Measurements from ENCODE around the gene KDM3B. TPM values are rescaled to one million over a fixed set of nuclear protein-coding genes. Genes with fewer than 3 reads are reported as not detected.
"Not testable (repeated sequence)": the region's sequence is repeated elsewhere in the genome, so short reads cannot be mapped to it uniquely, and the experiment has no call there.

The KDM3B gene
- total RNA-seq, 2 experiments from 2014 or later, result 57.4 to 60.5 TPM

DNA sequence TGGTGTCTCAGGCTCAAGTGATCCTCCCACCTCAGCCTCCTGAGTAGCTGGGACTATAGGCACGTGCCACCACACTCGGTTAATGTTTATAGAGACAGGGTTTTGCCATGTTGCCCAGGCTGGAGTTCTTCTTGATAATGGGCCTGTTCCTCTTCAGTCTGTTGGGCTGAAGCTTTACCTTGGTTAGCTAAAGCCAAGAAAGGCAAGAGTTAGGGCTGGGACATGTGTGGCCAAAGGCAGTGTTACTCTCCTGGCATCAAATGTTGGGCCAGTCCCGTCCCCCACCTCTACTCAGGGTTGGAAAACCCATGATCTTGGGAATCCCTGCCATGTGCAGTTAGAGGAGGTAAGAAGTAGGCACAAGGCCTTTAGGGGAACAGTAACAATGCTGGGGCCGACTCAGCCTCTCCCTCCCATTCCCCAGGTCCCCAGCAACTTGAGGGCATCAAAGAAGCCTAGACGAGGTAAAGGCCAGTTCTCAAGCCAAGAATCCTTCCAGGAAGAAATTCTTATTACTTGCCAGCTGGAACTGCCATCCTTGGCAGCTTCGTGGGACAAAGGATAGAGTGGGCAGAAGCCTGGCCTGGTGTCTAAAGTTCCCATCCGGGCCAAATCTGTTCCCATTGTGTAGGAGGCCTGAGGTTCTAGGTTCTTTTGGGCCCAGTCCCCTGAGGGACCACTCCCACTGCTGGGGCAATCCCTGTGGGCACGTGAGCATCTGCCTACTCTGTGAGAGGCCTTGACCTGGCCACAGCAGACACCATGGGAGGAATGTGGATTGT lies 117.2 kb downstream of the KDM3B start:
- Mint-ChIP-seq H3K9me3 (ENCODE audit: low read depth) (no peaks in the 10 kb centered on the region), H3K27me3 (peaks cover 23% of the 10 kb centered on the region), H3K27ac (no peak overlapping the region), H3K4me1 (peaks cover 9% of the 10 kb centered on the region), H3K4me3 (no peak overlapping the region), H3K36me3 (peaks cover 2% of the 10 kb centered on the region)
- no peak for DNase-seq
- CTCF ChIA-PET, result interaction anchor here (0.9 to 1.6 kb wide), 3 partner anchors 20 to 33 kb away, joined by 3 read pairs; no protein-coding TSS in a partner anchor
- no peak for ATAC-seq

DNA sequence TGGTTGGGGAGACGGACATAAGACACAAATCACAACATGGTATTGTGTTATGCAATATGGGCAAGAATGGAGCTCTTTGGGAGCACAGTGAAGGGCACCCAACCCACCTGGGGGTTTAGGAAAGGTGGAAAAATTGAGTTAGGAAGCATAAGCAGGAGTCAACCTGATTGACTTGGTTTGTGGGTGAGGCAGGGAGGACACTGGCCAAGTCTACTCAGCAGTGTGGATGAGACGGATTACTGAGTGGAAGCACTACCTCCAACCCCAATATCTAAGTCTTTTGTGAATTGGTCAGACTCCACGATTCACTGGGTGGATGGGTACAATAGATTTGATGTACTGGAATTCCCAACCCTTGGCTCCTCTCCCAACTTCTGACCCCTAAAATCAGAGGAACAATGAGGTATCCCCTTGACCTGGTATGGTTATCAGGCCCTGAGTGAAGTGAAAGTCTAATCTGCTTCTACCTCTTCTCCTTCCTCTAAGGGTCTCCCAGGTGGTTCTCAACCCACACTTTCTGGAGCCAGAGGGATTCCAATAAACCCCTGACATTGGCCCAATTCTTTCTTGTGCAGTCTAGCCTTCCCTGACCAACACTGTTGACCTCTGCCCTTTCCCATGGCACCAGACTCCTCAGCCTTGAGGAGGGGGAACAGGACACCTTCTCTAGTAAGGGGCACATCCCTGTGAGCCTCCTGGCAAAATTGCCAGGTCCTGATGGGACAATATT lies 118.0 kb downstream of the KDM3B start:
- no peak overlapping the region for H3K27ac Mint-ChIP-seq
- peaks cover 9% of the 10 kb centered on the region for H3K4me1 Mint-ChIP-seq
- no peak for ATAC-seq
- no peak for DNase-seq
- H3K4me3 Mint-ChIP-seq, result no peak overlapping the region
- H3K27me3 Mint-ChIP-seq, result peaks cover 29% of the 10 kb centered on the region
- CTCF ChIA-PET, result interaction anchor here (1.0 to 1.6 kb wide), 2 partner anchors 20 to 32 kb away, joined by 3 read pairs; no protein-coding TSS in a partner anchor
- peaks cover 2% of the 10 kb centered on the region for H3K36me3 Mint-ChIP-seq
- no peaks in the 10 kb centered on the region for H3K9me3 Mint-ChIP-seq (ENCODE audit: low read depth)

DNA sequence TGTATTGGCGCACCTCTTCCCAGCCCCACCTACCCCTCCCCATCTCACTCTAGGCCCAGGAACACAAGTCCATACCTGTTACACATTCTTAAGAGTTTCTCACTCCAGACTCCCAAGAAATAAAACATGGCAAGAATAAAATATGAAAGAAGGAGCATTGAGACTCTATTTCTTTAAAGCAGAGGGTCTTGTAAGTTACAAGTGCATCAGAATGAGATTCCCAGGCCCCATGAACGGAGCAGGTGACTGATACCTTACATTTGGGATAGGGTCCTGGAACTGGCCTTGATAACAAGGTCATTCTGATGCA lies 118.5 kb downstream of the KDM3B start:
- H3K4me3 Mint-ChIP-seq, result no peak overlapping the region
- H3K36me3 Mint-ChIP-seq, result peaks cover 2% of the 10 kb centered on the region
- no peaks in the 10 kb centered on the region for H3K9me3 Mint-ChIP-seq (ENCODE audit: low read depth)
- peaks cover 29% of the 10 kb centered on the region for H3K27me3 Mint-ChIP-seq
- DNase-seq (no peak), ATAC-seq (no peak)
- peaks cover 9% of the 10 kb centered on the region for H3K4me1 Mint-ChIP-seq
- CTCF ChIA-PET, result interaction anchor here (1.6 kb wide), 1 partner anchor 21 kb away, joined by 3 read pairs; no protein-coding TSS in a partner anchor
- no peak overlapping the region for H3K27ac Mint-ChIP-seq

DNA sequence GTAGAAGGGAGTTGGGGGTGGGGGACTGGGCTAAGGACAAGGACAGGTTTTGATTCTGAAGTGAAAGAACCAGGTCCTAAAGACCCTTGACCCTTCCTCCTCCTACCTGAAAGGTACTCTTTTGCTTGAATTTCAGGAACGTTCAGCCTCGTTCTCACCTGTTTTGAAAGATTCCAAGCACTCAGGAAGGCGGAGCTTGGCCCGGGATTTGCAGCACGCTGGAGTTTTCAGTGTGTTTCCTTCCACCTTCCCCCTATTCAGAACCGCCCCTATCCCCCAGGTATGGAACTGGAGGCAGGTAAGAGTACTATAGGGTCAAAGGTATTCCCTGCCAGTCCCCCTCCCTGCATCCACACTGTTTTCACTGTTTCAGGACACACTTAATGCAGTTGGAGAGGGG lies 119.9 kb downstream of the KDM3B start:
- H3K4me3 Mint-ChIP-seq, result no peak overlapping the region
- no peak overlapping the region for H3K27ac Mint-ChIP-seq
- no peak for DNase-seq
- no peak for ATAC-seq
- peaks cover 2% of the 10 kb centered on the region for H3K4me1 Mint-ChIP-seq
- peaks cover 1% of the 10 kb centered on the region for H3K36me3 Mint-ChIP-seq
- H3K27me3 Mint-ChIP-seq, result peaks cover 26% of the 10 kb centered on the region
- CTCF ChIA-PET, result no interaction called here
- no peaks in the 10 kb centered on the region for H3K9me3 Mint-ChIP-seq (ENCODE audit: low read depth)

DNA sequence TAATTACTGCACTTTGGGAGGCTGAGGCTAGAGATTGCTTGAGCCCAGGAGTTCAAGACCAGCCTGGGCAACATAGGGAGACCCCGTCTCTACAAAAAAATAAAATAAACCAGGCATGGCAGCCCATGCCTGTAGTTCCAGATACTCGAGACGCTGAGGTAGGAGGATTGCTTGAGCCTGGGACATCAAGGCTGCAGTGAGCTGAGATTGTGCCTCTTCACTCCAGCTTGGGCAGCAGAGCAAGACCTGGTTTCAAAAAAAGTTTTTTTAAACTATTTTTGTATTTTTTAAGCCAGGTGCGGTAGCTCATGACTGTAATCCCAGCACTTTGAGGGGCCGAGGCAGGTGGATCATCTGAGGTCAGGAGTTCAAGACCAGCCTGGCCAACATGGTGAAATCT lies 120.7 kb downstream of the KDM3B start:
- not testable (repeated sequence) for H3K9me3 Mint-ChIP-seq (ENCODE audit: low read depth); DNase-seq
- CTCF ChIA-PET, result interaction anchor here (1.2 kb wide), 1 partner anchor 74 kb away, joined by 3 read pairs; no protein-coding TSS in a partner anchor

DNA sequence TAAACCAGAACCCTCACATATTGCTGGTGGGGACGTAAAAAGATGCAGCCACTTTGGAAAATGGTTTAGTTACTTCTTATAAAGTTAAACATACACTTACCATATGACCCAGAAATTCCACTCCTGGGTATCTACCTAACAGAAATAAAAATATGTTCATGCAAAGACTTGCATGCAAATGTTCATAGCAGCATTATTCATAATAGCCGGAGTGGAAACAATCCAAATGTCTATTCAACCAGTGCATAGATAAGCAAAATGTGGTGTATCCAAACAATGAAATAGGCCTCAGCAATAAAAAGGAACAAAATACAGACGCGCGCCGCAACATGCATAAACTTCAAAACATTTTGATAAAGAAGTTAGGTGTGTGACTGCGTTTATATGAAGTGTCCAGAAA lies 124.4 kb downstream of the KDM3B start:
- Mint-ChIP-seq H3K27me3 (peaks cover 28% of the 10 kb centered on the region), H3K4me1 (no peaks in the 10 kb centered on the region), H3K9me3 (ENCODE audit: low read depth) (no peaks in the 10 kb centered on the region), H3K4me3 (no peak overlapping the region), H3K27ac (no peak overlapping the region), H3K36me3 (no peaks in the 10 kb centered on the region)
- CTCF ChIA-PET, result no interaction called here
- DNase-seq (no peak), ATAC-seq (no peak)

More for the DNA sequence above, 120.7 kb downstream of the KDM3B start:
- not testable (repeated sequence) for H3K27ac Mint-ChIP-seq, ATAC-seq, H3K4me1 Mint-ChIP-seq, H3K4me3 Mint-ChIP-seq, H3K36me3 Mint-ChIP-seq
- peaks cover 22% of the 10 kb centered on the region for H3K27me3 Mint-ChIP-seq

DNA sequence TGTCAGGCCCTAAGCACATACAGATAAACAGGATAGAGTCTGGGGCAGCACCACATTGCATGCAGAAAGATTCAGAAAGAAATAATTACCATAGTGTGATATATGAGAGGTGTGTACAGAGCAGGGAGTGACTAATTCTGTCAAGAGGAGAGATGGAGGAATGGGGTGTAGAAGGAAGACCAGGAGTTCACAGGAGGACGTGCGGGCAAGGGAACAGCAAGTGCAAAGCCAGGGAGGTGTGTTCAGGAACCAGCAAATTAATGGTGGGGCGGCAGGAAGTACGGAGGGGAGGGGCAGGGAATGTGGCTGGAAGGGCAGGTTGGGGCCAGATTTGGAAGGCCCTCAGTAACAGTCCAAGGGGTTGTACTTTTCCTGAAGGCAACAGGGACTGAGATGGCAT lies 130.2 kb downstream of the KDM3B start:
- CTCF ChIA-PET, result interaction anchor here (1.4 kb wide), 1 partner anchor 131 kb away, joined by 3 read pairs; no protein-coding TSS in a partner anchor
- ATAC-seq, result no peak

More for the DNA sequence above, 130.2 kb downstream of the KDM3B start:
- H3K4me3 Mint-ChIP-seq, result no peak overlapping the region
- no peak for DNase-seq
- H3K27me3 Mint-ChIP-seq, result peaks cover 20% of the 10 kb centered on the region
- H3K9me3 Mint-ChIP-seq (ENCODE audit: low read depth), result no peaks in the 10 kb centered on the region
- no peaks in the 10 kb centered on the region for H3K36me3 Mint-ChIP-seq
- no peak overlapping the region for H3K27ac Mint-ChIP-seq
- H3K4me1 Mint-ChIP-seq, result no peaks in the 10 kb centered on the region

Other genes with a start within 250 kb of the KDM3B start
- not detected for gene NME5, start 213.3 kb upstream of the KDM3B start, total RNA-seq
- 10 to 100 TPM; 74.1 to 86.7 TPM for gene BRD8, start 174.1 kb upstream of the KDM3B start, total RNA-seq
- gene KIF20A, start 173.6 kb upstream of the KDM3B start, total RNA-seq, result 10 to 100 TPM; 61.7 to 64.3 TPM
- gene CDC23, start 139.4 kb upstream of the KDM3B start, total RNA-seq, result 10 to 100 TPM; 37.0 to 42.7 TPM
- gene GFRA3, start 78.1 kb upstream of the KDM3B start, total RNA-seq, result under 1 TPM; 0.15 to 0.19 TPM
- gene CDC25C, start 20.9 kb upstream of the KDM3B start, total RNA-seq, result 10 to 100 TPM; 14.9 to 21.3 TPM
- gene FAM53C, start 14.4 kb upstream of the KDM3B start, total RNA-seq, result 10 to 100 TPM; 30.5 to 33.5 TPM
- 1 to 10 TPM; 1.7 to 5.4 TPM for gene REEP2, start 86.4 kb downstream of the KDM3B start, total RNA-seq
- 10 to 100 TPM; 10.0 to 10.7 TPM for gene EGR1, start 112.8 kb downstream of the KDM3B start, total RNA-seq
- 100 to 1,000 TPM in 1 of 2 experiments, 10 to 100 TPM in 1; 92.2 to 134 TPM for gene ETF1, start 190.6 kb downstream of the KDM3B start, total RNA-seq
- 100 to 1,000 TPM; 208 to 309 TPM for gene HSPA9, start 222.7 kb downstream of the KDM3B start, total RNA-seq

Data from activated CD8-positive, alpha-beta memory T cell treated with anti-CD3 and anti-CD28 coated beads, Interleukin-2, amount 10 ng/mL, durations not matched to agents 7 days and 5 days (primary cell).